ENCODE measurements around the gene DIP2C.
"Not testable (repeated sequence)": the region's sequence is repeated elsewhere in the genome, so short reads cannot be mapped to it uniquely, and the experiment has no call there.

Gene DIP2C

GRCh38 chr10:480928-481552, 208.4 kb downstream of the DIP2C start:
- no peak for DNase-seq (ENCODE audit: low spot score)

GRCh38 chr10:480498-480927, 209.0 kb downstream of the DIP2C start:
- DNase-seq (ENCODE audit: low spot score) = no peak

GRCh38 chr10:479706-480497, 209.6 kb downstream of the DIP2C start:
- DNase-seq (ENCODE audit: low spot score) = not testable (repeated sequence)

GRCh38 chr10:478471-479245, 210.8 kb downstream of the DIP2C start:
- DNase-seq (ENCODE audit: low spot score) = no peak

GRCh38 chr10:477620-478019, 211.8 kb downstream of the DIP2C start:
- no peak for DNase-seq (ENCODE audit: low spot score)

GRCh38 chr10:476455-476780, 213.1 kb downstream of the DIP2C start:
- no peak for DNase-seq (ENCODE audit: low spot score)

GRCh38 chr10:475709-476454, 213.6 kb downstream of the DIP2C start:
- DNase-seq (ENCODE audit: low spot score) = no peak

- no peak for DNase-seq (ENCODE audit: low spot score)
These were observed 214.5 kb downstream of the DIP2C start for GRCh38 chr10:474946-475345.

GRCh38 chr10:474406-474805, 215.1 kb downstream of the DIP2C start:
- no peak for DNase-seq (ENCODE audit: low spot score)

- DNase-seq (ENCODE audit: low spot score) = no peak
These were observed 217.1 kb downstream of the DIP2C start for GRCh38 chr10:472241-472910.

GRCh38 chr10:470339-471003, 219.0 kb downstream of the DIP2C start:
- DNase-seq (ENCODE audit: low spot score) = no peak

- no peak for DNase-seq (ENCODE audit: low spot score)
These were observed 219.5 kb downstream of the DIP2C start for GRCh38 chr10:469947-470338.

- DNase-seq (ENCODE audit: low spot score) = no peak
These were observed 229.7 kb downstream of the DIP2C start for GRCh38 chr10:459743-460142.

GRCh38 chr10:458421-458851, 231.0 kb downstream of the DIP2C start:
- DNase-seq (ENCODE audit: low spot score) = no peak

- no peak for DNase-seq (ENCODE audit: low spot score)
These were observed 233.0 kb downstream of the DIP2C start for GRCh38 chr10:456486-456885.

GRCh38 chr10:454860-455259, 234.6 kb downstream of the DIP2C start:
- peak; percentile 0 for DNase-seq (ENCODE audit: low spot score)

- no peak for DNase-seq (ENCODE audit: low spot score)
These were observed 235.8 kb downstream of the DIP2C start for GRCh38 chr10:453647-454046.

- DNase-seq (ENCODE audit: low spot score) = no peak
These were observed 236.7 kb downstream of the DIP2C start for GRCh38 chr10:452512-453426.

GRCh38 chr10:451856-452255, 237.6 kb downstream of the DIP2C start:
- DNase-seq (ENCODE audit: low spot score) = no peak

- no peak for DNase-seq (ENCODE audit: low spot score)
These were observed 238.4 kb downstream of the DIP2C start for GRCh38 chr10:451021-451471.

Data from SW480 (cell line).